Activated CD4-positive, alpha-beta memory T cell treated with anti-CD3 and anti-CD28 coated beads, Interleukin-2, amount 10 ng/mL, durations not matched to agents 7 days and 5 days (primary cell): ENCODE results near the gene NCBP1. TPM values are rescaled to one million over a fixed set of nuclear protein-coding genes. Genes with fewer than 3 reads are reported as not detected.
"Not testable (repeated sequence)": the region's sequence is repeated elsewhere in the genome, so short reads cannot be mapped to it uniquely, and the experiment has no call there.

Experiments used
- CTCF ChIA-PET: fragments of 350-600 bp; sonication (Branson Sonifier 250); formaldehyde crosslinking; loops from one replicate; lab custom pipeline; 2021; ENCODE audit warnings: antibody characterized with exemption, inconsistent platforms; lab: Charles Lee
- POLR2A ChIA-PET: fragments of 350-600 bp; sonication (Branson Sonifier 250); formaldehyde crosslinking; loops from one replicate; lab custom pipeline; 2021; ENCODE audit warnings: antibody characterized with exemption; lab: Charles Lee
- DNase-seq: peaks from one replicate; pipeline ENCODE4 v3.0.0-alpha.2; 2020
- H3K27ac Mint-ChIP-seq: one replicate; pipeline ENCODE4 v1.8.0; 2021; ENCODE audit warnings: mild to moderate bottlenecking, mixed read lengths
- H3K27me3 Mint-ChIP-seq: one replicate; pipeline ENCODE4 v1.8.0; 2021; ENCODE audit warnings: mixed read lengths
- H3K36me3 Mint-ChIP-seq: one replicate; pipeline ENCODE4 v1.8.0; 2021; ENCODE audit warnings: low read depth, mixed read lengths
- H3K4me1 Mint-ChIP-seq: one replicate; pipeline ENCODE4 v1.8.0; 2021; ENCODE audit warnings: mixed read lengths
- H3K4me3 Mint-ChIP-seq: one replicate; pipeline ENCODE4 v1.8.0; 2021; ENCODE audit warnings: mild to moderate bottlenecking, mixed read lengths
- H3K9me3 Mint-ChIP-seq: one replicate; pipeline ENCODE4 v1.8.0; 2021; ENCODE audit warnings: mixed read lengths
- total RNA-seq, 2 experiments: library from RNA; stranded (reverse); gene quantifications; one replicate each; pipeline ENCODE4 v1.2.3, GENCODE V29; 2021

NCBP1 gene
- total RNA-seq, 2 experiments from 2014 or later, result 34.5 to 36.5 TPM

GRCh38 chr9:97694769-97695168 lies 61.1 kb downstream of the NCBP1 start:
- no peak overlapping the region for H3K4me3 Mint-ChIP-seq

GRCh38 chr9:97695390-97695789 lies 61.8 kb downstream of the NCBP1 start:
- no peak overlapping the region for H3K27ac Mint-ChIP-seq
- peak overlapping the region; percentile 87 for H3K4me3 Mint-ChIP-seq
- no peak for DNase-seq
- no peaks in the 10 kb centered on the region for H3K9me3 Mint-ChIP-seq
- H3K36me3 Mint-ChIP-seq, result peaks cover 26% of the 10 kb centered on the region
- H3K4me1 Mint-ChIP-seq, result peaks cover 43% of the 10 kb centered on the region
- H3K27me3 Mint-ChIP-seq, result no peaks in the 10 kb centered on the region
- CTCF ChIA-PET, result no interaction called here
- POLR2A ChIA-PET, result interaction anchor here (1.3 to 3.5 kb wide), 6 partner anchors 8 to 291 kb away, joined by 3 to 32 read pairs (median 18); partner anchors contain the start of genes ANP32B, NCBP1, TRMO and TSTD2

More at GRCh38 chr9:97694769-97695168, 61.1 kb downstream of the NCBP1 start:
- peaks cover 30% of the 10 kb centered on the region for H3K36me3 Mint-ChIP-seq
- ChIA-PET CTCF (no interaction called here), POLR2A (interaction anchor here (3.5 kb wide), 1 partner anchor 11 kb away, joined by 24 read pairs; no protein-coding TSS in a partner anchor)
- no peak overlapping the region for H3K27ac Mint-ChIP-seq
- no peaks in the 10 kb centered on the region for H3K9me3 Mint-ChIP-seq
- H3K4me1 Mint-ChIP-seq, result peaks cover 43% of the 10 kb centered on the region
- H3K27me3 Mint-ChIP-seq, result no peaks in the 10 kb centered on the region
- no peak for DNase-seq

- Mint-ChIP-seq H3K36me3 (peaks cover 21% of the 10 kb centered on the region), H3K9me3 (no peaks in the 10 kb centered on the region), H3K27me3 (no peaks in the 10 kb centered on the region), H3K27ac (peak overlapping the region; percentile 66), H3K4me3 (peak overlapping the region; percentile 87), H3K4me1 (peaks cover 43% of the 10 kb centered on the region)
- CTCF ChIA-PET, result interaction anchor here (0.8 to 1.9 kb wide), 4 partner anchors 9 to 205 kb away, joined by 3 to 10 read pairs (median 7); no protein-coding TSS in a partner anchor
- POLR2A ChIA-PET, result interaction anchor here (0.6 to 3.5 kb wide), 18 partner anchors 9 to 842 kb away, joined by 3 to 32 read pairs (median 4); partner anchors contain the start of genes ANP32B, NCBP1, TBC1D2 and TRMO
- DNase-seq, result no peak
These were observed 62.6 kb downstream of the NCBP1 start for GRCh38 chr9:97695995-97696802.

GRCh38 chr9:97696803-97697601 lies 63.4 kb downstream of the NCBP1 start, which contains the start of gene XPA:
XPA (minus strand) TSS chr9:97697340; CDS start chr9:97697292, 48 bp downstream.
- ChIA-PET POLR2A (interaction anchor here (0.6 to 3.5 kb wide), 20 partner anchors 9 to 843 kb away, joined by 3 to 32 read pairs (median 4); partner anchors contain the start of genes ANP32B, NCBP1, TBC1D2 and TRMO), CTCF (interaction anchor here (0.5 to 1.9 kb wide), 9 partner anchors 8 to 689 kb away, joined by 3 to 10 read pairs (median 3); no protein-coding TSS in a partner anchor)
- Mint-ChIP-seq H3K4me3 (peak within 1 kb of the TSS; percentile 87), H3K4me1 (peaks cover 43% of the 10 kb centered on the region), H3K9me3 (no peaks in the 10 kb centered on the region), H3K27ac (peak within 1 kb of the TSS; percentile 66), H3K36me3 (peaks cover 21% of the 10 kb centered on the region), H3K27me3 (peaks cover 6% of the 10 kb centered on the region)
- peak; percentile 96 for DNase-seq

DNA sequence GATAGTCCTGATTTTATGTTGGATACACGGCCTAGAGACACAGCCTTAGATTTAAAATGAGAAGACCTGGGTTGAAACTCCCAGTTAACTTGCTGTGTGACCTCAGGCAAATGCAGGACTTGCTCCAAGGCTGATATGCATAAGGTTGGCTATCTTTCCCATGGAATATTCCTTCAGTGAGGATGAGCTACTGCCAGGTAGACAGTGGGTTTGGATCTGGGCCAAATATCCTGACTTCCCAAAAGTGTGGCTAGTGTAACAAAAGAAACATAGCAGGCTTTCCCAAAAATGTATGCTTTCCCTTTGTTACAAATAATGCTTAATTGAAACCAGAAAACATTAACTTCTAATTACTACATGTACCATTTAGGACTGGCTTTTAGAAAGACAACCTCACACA lies 64.2 kb downstream of the NCBP1 start:
- CTCF ChIA-PET, result interaction anchor here (0.8 to 1.9 kb wide), 3 partner anchors 60 to 203 kb away, joined by 3 to 10 read pairs (median 3); no protein-coding TSS in a partner anchor
- Mint-ChIP-seq H3K9me3 (no peaks in the 10 kb centered on the region), H3K4me3 (peak overlapping the region; percentile 87), H3K27ac (peak overlapping the region; percentile 66), H3K27me3 (peaks cover 7% of the 10 kb centered on the region), H3K4me1 (peaks cover 46% of the 10 kb centered on the region), H3K36me3 (peaks cover 18% of the 10 kb centered on the region)
- POLR2A ChIA-PET, result interaction anchor here (0.6 to 3.5 kb wide), 9 partner anchors 8 to 286 kb away, joined by 3 to 32 read pairs (median 10); partner anchors contain the start of genes ANP32B, NCBP1, TRMO and TSTD2
- DNase-seq, result no peak

- Mint-ChIP-seq H3K4me1 (peaks cover 50% of the 10 kb centered on the region), H3K4me3 (no peak overlapping the region), H3K27me3 (peaks cover 7% of the 10 kb centered on the region), H3K27ac (no peak overlapping the region), H3K9me3 (no peaks in the 10 kb centered on the region), H3K36me3 (peaks cover 14% of the 10 kb centered on the region)
- POLR2A ChIA-PET, result interaction anchor here (0.6 to 3.4 kb wide), 3 partner anchors 12 to 557 kb away, joined by 3 to 32 read pairs (median 20); partner anchors contain the start of genes NCBP1, TBC1D2 and TSTD2
- no peak for DNase-seq
- CTCF ChIA-PET, result no interaction called here
These were observed 65.2 kb downstream of the NCBP1 start for GRCh38 chr9:97698865-97699264.

DNA sequence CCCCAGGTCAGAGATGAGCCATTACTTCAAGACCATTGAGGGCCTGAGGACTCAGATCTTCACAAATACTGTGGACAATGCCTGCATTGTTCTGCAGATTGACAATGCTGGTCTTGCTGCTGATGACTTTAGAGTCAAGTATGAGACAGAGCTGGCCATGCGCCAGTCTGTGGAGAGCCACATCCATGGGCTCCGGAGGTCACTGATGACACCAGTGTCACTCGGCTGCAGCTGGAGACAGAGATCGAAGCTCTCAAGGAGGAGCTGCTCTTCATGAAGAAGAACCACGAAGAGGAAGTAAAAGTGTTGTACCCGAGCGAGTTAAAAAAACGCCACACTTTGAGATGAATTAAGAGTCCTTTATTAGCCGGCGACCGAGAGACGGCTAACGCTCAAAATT lies 65.7 kb downstream of the NCBP1 start:
- peaks cover 50% of the 10 kb centered on the region for H3K4me1 Mint-ChIP-seq
- not testable (repeated sequence) for H3K4me3 Mint-ChIP-seq
- POLR2A ChIA-PET, result interaction anchor here (0.6 kb wide), 1 partner anchor 556 kb away, joined by 3 read pairs; the partner anchor contains the start of gene TBC1D2

DNA sequence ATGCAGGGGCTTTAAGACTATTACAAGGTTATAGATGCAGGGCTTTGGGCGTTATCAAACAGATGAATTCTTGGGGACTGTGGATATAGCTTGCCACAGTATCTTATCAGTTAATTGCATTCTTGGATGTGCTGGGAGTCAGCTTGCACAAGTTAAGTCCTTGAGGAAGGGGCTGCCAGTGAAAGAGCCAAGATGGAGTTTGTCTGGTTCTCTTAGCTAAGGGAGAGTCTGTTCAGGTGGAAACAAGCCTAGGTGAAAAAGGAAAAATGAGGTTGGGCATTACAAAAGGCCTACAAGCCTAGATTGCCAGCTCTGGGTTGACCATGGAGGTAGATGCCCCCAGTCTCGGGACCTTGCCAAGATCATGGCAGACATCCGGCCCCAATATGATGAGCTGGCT lies 66.2 kb downstream of the NCBP1 start:
- H3K36me3 Mint-ChIP-seq, H3K4me3 Mint-ChIP-seq, CTCF ChIA-PET, H3K27ac Mint-ChIP-seq, H3K27me3 Mint-ChIP-seq, POLR2A ChIA-PET, DNase-seq, H3K9me3 Mint-ChIP-seq: not testable (repeated sequence)
- peaks cover 50% of the 10 kb centered on the region for H3K4me1 Mint-ChIP-seq

More for the DNA sequence above, 65.7 kb downstream of the NCBP1 start:
- CTCF ChIA-PET, H3K27me3 Mint-ChIP-seq, H3K27ac Mint-ChIP-seq, DNase-seq, H3K9me3 Mint-ChIP-seq: not testable (repeated sequence)
- H3K36me3 Mint-ChIP-seq, result peaks cover 11% of the 10 kb centered on the region

GRCh38 chr9:97703437-97704344 lies 70.1 kb downstream of the NCBP1 start:
- ChIA-PET CTCF (interaction anchor here (1.3 kb wide), 1 partner anchor 23 kb away, joined by 3 read pairs; no protein-coding TSS in a partner anchor), POLR2A (interaction anchor here (1.0 kb wide), 1 partner anchor 219 kb away, joined by 3 read pairs; the partner anchor contains the start of gene TRMO)
- Mint-ChIP-seq H3K27ac (peak overlapping the region; percentile 94), H3K4me1 (peaks cover 37% of the 10 kb centered on the region), H3K27me3 (peaks cover 31% of the 10 kb centered on the region), H3K36me3 (no peaks in the 10 kb centered on the region), H3K4me3 (peak overlapping the region; percentile 49), H3K9me3 (no peaks in the 10 kb centered on the region)
- peak; percentile 47 for DNase-seq

DNA sequence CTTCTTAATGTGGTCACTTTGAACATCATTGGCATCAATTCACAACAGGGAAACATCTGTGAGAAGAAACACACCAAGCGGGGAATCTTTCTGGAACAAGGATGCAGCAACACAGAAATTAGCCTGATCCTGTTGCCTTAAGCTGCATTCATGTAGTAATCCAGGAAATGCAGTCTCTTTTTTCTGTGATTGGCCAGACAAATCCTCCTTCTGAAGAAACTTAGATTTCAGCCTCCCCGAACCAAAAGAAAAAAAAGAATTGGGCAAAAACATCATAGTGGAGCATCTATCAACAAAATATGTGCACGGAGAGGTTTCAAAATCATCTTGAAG lies 70.7 kb downstream of the NCBP1 start:
- CTCF ChIA-PET, result interaction anchor here (1.3 kb wide), 1 partner anchor 24 kb away, joined by 3 read pairs; no protein-coding TSS in a partner anchor
- H3K27me3 Mint-ChIP-seq, result peaks cover 34% of the 10 kb centered on the region
- H3K9me3 Mint-ChIP-seq, result no peaks in the 10 kb centered on the region
- H3K36me3 Mint-ChIP-seq, result no peaks in the 10 kb centered on the region
- no peak for DNase-seq
- POLR2A ChIA-PET, result interaction anchor here (2.9 to 3.0 kb wide), 2 partner anchors 8 to 217 kb away, joined by 11 to 24 read pairs; partner anchors contain the start of genes TRMO and XPA
- H3K27ac Mint-ChIP-seq, result peak overlapping the region; percentile 94
- H3K4me1 Mint-ChIP-seq, result peaks cover 37% of the 10 kb centered on the region
- H3K4me3 Mint-ChIP-seq, result no peak overlapping the region

DNA sequence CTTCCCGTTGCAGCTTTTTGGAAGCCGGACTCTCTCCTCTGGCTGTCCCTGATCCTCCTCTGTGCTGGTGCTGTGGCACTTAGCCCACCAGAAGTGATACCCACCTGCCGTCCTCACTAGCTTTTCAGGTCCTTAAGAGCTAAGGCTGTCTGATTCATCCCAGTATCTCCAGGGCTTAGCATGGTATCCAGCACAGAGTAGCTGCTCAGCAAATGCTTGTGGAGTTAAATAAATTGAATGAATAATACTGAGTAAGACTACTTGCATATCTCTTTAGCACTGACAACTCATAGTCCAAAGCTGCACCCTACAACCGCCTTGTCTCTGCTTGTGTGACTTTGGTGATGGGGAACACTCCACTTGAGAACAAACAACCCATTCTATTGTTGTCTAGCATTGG lies 71.2 kb downstream of the NCBP1 start:
- ChIA-PET POLR2A (interaction anchor here (0.5 to 3.0 kb wide), 6 partner anchors 8 to 278 kb away, joined by 3 to 24 read pairs (median 5); partner anchors contain the start of genes ANP32B, NCBP1, TRMO and TSTD2), CTCF (interaction anchor here (0.9 to 1.6 kb wide), 3 partner anchors 8 to 98 kb away, joined by 3 to 6 read pairs (median 3); partner anchors contain the start of gene XPA)
- H3K36me3 Mint-ChIP-seq, result no peaks in the 10 kb centered on the region
- H3K27me3 Mint-ChIP-seq, result peaks cover 34% of the 10 kb centered on the region
- H3K4me3 Mint-ChIP-seq, result no peak overlapping the region
- peak overlapping the region; percentile 94 for H3K27ac Mint-ChIP-seq
- H3K4me1 Mint-ChIP-seq, result peaks cover 37% of the 10 kb centered on the region
- no peaks in the 10 kb centered on the region for H3K9me3 Mint-ChIP-seq
- DNase-seq, result no peak
